Fibroblast of upper back skin (primary cell): ENCODE measurements around the gene LACTB.
"Not testable (repeated sequence)": the region's sequence is repeated elsewhere in the genome, so short reads cannot be mapped to it uniquely, and the experiment has no call there.

Experiments
- DNase-seq: peaks from one replicate; pipeline ENCODE4 v3.0.0-alpha.2; 2013

The LACTB gene

DNA sequence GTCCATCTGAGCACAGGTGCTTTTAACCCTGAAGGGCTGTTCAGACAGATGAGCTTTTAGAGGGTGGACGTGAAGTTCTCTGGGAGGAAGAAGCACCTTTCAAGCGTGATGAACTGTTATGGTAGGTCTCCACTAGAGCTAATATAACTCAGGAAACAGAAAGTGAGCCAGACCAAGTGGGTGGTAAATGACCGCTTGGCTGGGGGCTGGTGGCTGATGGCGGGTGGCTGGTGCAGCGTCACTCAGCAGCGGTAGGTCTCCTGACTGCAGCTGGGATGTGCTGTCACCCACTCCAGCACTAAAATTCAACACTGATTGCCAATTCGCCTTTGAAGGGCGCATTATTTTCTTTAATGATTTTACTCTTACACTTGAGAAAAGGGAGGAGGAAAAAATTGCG, 31.2 kb upstream of the LACTB start:
- no peak for DNase-seq

DNA sequence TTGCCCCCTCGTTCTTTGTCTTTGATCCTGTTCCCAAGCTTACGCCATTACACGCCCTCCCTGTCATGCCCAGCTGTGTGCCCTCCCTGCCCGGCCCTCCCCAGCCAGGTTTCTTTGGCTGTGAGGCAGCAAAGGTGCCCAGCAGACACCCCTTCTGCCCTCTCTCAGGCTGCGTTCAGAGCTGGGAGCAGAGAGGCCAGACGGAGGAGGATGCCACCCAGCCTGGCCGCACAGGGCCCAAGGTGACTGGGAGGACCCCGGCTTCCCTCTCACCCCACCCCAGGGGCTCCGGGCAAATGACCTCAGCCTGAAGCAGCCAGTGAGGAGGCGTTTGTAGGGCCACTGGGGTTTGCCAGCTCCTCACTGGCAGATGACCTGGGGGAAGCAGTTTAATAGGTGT, 30.8 kb upstream of the LACTB start:
- DNase-seq, result no peak

DNA sequence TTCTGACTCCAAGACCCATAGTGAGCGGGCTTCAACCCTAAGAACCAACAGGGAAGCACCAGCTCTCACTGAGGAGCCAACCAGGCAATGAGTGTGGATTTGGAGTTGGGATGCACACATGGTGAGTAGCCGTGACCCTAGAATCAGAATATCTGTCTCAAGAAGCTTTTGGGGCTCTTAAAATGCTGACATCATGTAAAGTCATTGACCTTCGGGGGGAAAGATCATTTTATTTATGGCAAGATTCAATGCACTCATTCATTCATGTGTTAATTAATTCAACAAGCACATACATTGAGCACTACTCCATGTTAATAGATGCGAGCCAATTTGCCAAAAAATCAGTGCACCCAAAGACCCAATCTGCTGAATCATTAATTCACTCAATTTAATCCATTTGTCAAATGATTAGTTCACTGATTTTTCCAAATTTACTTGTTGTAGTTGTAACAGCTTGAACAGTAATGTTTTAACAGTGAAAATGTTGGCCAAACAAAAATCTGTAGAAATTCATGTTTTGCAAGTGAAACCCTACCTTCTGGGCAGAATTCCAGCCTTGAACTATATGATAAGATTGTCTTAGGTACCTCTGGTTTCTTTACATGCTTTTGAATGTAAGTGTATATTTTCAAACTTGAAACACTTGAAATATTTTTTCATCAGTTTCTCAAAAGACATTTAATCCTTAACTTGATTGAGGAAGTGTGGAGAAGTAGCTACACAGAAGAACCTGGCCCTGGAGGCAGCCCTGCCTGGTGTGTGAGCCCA, 29.8 kb upstream of the LACTB start:
- DNase-seq, result no peak

DNA sequence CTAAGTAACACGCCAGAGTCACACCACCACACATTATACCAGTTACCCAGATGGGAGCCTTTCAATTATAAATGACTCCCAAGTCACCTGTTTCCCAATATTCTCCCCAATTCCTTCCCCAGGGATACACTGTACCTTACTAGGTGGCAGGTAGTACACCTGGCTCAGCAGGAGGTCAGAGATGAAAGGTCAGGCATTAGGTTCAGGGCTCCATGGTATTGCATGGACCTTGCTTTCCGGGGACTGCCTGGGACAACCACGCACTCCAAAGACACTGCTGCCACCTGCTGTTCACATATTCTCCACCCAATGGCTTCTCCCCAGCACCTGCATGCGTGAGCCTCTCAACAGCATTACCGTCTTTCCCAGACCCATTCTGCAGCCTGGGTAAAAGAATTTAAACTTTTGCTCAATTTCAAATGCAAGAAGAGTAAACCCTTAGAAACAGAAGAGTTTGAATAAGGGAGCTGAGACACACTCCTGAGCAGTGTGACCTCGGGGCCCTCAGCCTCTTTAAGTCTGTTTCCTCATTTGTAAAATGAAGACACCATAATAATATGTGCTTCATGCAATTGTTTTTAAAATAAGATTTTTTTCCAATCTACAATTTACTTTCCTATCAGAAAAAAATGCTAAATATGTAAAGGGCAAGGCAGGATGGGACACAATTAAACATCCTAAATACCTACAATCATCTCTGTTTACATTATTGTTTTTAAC, 28.0 kb upstream of the LACTB start:
- DNase-seq, result peak; percentile 75

DNA sequence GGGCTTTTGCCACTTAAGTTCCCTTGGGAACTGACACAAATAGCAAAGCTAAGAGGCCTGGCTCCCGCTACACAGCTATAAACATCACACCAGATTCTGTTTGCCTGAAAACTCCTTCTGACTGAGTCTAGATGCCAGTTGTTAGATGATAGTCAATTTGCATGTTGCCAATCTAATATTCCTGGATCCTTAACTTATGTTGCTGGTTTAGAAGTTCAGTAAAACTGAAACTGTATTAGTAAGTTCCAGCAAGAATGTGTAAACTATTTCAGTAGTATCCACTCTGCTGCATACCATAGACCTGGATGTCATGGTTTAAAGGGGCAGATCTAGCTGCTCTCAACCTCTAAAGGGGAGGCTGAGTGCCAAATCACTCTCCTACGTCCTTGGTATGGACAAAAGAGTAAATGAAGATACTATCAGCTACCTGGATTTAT, 27.1 kb upstream of the LACTB start:
- peak; percentile 85 for DNase-seq

DNA sequence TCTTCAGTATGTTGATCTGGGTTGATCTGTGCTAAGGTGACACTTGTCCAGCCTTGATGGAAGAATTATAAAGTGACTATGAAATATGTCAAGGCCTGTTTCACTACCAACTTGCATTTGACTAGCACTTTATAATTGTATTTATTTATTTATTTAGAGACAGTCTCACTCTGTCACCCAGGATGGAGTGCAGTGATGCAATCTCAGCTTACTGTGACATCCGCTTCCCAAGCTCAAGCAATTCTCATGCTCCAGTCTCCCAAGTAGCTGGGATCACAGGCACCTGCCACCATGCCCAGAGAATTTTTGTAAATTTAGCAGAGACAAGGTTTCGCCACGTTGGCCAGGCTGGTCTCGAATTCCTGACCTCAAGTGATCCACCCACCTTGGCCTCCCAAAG, 25.5 kb upstream of the LACTB start:
- DNase-seq, result no peak

DNA sequence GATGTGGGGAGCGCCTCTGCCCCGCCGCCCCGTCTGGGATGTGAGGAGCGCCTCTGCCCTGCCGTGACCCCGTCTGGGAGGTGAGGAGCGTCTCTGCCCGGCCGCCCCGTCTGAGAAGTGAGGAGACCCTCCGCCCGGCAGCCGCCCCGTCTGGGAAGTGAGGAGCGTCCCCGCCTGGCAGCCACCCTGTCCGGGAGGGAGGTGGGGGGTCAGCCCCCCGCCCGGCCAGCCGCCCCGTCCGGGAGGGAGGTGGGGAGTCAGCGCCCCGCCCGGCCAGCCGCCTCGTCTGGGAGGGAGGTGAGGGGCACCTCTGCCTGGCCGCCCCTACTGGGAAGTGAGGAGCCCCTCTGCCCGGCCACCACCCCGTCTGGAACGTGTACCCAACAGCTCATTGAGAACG, 22.8 kb upstream of the LACTB start:
- DNase-seq, result not testable (repeated sequence)

DNA sequence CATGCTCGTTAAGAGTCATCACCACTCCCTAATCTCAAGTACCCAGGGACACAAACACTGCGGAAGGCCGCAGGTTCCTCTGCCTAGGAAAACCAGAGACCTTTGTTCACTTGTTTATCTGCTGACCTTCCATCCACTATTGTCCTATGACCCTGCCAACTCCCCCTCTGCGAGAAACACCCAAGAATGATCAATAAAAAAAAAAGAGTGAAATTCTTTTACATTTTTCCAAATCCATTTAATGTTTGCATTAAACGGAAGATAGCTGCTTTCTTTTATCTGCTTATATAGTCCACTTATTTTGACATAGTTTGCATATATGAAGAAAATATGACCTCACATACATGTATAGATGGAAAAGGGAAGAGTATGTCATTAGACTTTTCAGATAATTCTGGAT, 22.1 kb upstream of the LACTB start:
- DNase-seq, result not testable (repeated sequence)

DNA sequence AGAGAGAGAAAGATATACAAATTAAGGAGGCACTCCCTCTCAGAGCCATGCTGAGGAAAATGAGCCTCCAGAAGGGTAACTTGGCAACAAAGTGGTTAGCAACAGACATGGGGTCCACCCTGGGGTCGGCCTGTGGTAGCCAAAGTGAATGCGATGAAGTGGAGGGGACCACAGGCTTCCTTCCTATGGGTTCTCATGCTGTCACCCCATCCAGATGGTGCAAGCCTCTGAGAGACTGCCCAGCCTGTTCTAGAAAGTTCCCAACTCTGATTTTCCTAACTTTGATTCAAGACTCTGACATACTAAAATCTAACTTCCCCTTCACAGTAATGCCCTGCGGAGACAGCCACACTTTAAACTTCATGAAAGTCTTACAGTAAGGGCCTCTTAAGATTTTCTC, 18.2 kb upstream of the LACTB start:
- no peak for DNase-seq

DNA sequence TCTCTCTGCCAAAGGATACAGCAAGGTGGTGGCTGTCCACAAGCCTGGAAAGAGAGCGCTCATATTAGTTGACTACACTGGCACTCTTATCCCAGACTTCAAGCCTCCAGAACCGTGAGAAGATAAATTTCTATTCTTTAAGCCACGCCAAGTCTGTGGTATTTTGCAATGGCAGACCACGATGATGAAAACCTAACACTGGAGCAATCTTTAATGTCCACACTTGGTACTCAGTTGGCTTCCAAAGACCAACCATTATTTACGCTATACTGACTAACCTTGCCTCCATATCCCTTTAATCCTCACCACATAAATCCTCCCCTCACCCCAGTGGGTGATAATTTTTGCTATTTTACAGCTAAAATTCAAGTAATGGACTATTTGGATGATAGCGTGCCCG, 16.9 kb upstream of the LACTB start:
- peak; percentile 88 for DNase-seq

DNA sequence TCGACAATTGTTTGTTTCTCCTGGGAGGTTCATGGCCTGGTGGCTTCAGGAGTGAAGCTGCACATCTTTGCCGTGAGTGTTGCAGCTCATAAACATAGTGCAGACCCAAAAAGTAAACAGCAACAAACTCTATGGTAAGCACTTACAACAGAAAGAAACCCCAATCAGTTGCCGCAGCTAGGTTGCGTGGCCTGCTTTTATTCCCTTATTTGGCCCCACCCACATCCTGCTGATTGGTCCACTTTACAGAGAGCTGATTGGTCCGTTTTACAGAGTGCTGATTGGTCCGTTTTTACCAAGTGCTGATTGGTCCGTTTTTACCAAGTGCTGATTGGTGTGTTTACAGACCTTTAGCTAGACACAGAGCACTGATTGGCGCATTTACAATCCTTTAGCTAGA, 16.3 kb upstream of the LACTB start:
- not testable (repeated sequence) for DNase-seq

DNA sequence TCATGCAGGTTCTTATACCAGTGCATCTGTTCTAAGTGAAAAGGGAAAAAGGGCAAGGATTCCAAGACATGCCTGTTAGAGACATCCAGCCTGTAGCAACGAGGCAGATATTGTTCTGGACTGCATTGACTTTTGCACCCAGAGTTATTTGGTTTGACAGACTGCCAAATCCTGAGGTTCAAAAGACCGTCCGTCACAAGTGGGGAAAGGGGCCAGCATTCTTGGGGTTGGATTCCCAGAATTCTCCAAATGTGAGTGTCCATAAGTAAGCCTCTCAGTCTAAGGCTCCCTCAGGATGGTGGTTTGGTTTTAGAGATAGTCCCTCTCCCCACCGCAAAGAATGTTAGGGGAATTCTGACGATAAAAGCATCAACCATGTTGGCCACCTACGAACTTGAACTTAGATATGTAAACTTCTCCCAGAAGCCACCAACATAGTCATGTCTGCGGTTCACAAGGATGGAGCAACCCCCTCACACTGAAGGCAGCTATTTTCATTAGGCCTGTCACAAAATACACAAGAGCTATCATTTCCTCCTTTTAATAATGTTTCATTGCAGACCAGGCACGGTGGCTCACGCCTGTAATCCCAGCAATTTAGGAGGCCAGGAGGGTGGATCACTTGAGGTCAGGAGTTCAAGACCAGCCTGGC, 13.6 kb upstream of the LACTB start:
- peak; percentile 100 for DNase-seq

DNA sequence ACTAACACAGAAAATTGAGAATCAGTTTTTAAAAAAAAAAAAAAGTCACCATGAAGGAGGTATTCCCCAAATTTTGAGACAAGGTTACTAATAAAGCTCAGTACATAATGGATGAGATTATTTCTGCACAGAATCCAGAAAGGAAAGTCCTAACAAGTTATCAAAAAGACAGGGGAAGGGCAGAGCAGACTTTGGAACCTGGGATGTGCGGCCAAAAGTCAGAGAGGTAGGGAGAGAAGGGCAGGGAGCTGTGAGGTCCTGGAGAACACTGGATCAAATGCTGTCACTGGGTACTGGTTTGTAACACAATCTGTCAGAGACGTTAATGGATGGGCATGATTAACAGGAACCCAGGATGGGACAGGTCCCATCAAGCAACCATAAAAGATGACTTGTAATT, 12.2 kb upstream of the LACTB start:
- DNase-seq, result no peak

DNA sequence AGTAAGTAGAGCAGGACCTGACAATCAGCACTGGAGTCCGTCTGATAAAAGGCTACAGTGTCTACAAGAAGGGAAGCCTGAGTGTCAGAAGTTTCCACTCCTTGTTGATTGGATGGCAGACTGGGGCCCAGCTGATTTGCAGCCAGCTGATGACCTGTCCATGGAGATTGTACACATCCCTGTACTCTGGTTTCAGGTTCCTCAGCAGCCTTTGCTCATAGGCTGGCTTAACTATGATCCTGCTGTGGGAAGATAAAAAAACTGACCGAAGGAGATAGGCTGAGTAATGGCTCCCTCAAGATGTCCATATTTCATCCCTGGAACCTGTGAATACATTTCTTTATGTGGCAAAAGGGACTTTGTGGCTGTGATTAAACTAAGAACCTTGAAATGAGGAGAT, 11.7 kb upstream of the LACTB start:
- peak; percentile 65 for DNase-seq

DNA sequence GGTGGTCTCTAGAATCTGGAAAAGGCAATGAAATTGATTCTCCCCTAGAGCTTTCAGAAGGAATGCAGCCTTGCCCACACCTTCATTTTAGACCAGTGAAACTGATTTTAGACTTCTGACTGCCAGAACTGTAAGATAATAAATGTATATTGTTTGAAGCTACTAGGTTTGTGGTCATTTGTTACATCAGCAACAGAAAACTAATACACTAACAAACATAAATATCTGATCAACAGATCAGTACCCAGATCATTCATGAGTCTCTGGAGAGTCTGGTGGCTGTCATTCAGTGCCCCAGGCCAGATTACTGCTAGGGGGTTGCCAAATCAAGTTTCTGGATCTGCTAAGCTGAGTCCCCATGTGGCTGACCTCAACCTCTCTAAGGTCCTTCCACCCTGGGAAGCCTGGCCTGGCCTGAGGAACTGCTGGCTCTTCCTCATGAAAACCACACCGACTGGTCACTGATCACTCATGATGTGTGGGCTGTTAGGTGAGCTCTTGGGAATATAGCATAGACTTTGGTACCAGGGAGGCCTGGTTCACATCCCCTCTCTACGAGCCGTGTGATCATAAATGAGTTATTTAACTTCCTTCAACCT, 11.1 kb upstream of the LACTB start:
- DNase-seq, result no peak

DNA sequence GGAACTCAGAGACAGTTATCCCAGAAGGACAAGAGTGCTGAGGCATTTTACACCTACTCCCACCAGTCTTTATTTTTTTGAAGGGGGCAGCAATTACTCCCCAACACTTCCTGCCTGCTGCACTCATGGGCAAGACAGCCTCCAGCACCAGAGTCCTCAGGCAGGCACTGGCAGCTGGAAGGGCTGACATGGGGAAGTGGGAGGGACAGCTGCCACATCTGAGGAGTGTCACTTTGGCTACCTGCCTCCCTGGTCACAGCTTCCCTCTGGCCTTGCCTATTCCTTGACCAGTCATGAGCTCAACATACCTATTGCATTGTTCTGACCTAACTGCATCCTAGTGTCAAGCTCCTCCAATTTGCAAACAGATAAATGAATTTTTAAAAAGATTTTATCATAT, 10.2 kb upstream of the LACTB start:
- no peak for DNase-seq

DNA sequence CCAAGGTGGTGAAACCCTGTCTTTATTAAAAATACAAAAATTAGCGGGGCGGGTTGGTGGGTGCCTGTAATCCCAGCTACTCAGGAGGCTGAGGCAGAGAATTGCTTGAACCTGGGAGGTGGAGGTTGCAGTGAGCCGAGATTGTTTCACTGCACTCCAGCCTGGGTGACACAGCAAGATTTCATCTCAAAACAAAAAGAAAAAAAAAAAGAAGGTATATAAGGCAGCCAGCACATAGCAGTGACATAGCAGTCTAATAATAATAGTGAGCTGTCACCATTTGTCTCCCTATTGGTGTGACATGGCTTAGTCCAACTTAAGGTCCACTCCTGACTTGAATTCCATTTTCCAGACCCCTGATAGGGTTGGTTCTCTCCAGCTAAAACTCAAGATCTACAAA, 8.8 kb upstream of the LACTB start:
- DNase-seq, result no peak

DNA sequence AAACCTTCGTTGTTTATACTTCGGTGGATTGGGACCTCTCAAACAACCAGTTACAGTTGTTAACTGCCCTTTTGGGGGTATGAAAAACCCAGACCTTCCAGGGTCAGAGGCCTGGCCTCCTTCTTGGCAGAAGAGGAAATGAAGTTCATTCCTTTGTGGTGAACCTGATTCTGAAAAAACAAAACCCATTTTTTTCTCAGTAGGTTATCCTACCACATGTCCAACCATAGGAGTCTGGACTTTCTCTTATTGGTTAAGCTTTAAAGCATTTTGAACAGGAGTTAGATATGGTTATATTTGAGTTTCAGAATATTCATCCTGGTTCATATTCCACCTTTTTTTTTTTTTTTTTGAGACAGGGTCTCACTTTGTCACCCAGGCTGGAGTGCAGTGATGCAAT, 7.2 kb upstream of the LACTB start:
- no peak for DNase-seq

DNA sequence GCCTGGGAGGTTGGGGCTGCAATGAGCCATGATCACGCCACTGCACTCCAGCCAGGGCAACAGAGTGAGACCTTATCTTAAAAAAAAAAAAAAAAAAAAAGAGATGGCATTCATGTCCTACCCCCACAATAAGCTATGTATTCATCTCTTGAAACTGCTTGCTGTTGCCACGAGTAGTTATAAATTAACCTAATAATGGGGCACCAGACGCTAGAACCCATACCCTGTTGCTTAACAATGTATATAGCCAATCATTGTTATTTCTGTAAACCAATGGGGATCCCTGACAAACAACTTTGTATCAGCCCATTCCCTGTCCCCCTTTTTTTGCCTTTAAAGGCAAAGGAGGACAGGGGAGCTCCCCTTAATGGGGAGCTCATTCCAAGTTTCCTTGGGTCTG, 2.8 kb upstream of the LACTB start:
- DNase-seq, result no peak

DNA sequence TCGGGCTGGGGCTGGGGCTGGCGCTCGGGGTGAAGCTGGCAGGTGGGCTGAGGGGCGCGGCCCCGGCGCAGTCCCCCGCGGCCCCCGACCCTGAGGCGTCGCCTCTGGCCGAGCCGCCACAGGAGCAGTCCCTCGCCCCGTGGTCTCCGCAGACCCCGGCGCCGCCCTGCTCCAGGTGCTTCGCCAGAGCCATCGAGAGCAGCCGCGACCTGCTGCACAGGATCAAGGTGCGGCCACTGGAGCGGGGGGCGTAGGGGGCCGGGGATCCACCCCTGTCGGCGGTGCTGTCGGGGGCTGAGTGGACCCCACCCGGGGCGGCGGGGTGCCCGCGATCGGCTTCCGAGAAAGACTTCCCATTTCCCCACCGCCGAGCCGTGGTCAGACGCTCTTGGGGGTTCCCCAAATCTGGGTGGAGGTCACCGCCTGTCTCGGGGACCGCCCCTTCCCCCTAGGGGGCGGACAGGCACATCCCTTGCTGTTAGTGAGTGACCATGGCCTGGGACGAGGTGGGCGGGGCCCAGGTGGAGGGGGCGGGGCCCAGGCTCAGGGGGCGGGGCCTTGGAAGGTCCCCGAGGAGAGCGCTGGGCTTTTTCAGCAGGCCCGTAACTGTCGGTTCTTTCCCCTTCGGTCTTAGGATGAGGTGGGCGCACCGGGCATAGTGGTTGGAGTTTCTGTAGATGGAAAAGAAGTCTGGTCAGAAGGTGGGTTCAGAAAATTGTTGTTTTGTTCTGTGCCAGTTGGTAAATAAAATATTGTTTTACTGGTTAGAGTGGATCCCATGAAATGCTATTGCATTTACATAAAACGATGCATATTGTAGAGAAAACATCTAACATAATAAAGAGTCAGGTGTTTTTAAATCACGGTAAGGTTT, 578 bp downstream of the LACTB start:
- peak; percentile 64 for DNase-seq

DNA sequence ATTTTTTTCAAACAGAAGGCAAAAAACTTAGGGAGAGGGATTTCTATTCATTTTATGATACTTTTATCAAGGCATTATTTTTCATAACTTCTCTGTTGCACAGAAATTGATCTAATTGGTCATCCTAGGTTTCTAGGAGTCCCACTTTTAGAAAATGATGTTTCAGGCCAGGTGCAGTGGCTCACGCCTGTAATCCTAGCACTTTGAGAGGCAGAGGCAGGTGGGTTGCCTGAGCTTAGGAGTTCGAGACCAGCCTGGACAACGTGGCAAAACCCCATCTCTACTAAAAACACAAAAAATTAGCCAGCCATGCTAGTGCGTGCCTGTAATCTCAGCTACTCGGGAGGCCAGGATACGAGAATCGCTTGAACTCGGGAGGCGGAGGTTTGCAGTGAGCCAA, 2.8 kb downstream of the LACTB start:
- no peak for DNase-seq

DNA sequence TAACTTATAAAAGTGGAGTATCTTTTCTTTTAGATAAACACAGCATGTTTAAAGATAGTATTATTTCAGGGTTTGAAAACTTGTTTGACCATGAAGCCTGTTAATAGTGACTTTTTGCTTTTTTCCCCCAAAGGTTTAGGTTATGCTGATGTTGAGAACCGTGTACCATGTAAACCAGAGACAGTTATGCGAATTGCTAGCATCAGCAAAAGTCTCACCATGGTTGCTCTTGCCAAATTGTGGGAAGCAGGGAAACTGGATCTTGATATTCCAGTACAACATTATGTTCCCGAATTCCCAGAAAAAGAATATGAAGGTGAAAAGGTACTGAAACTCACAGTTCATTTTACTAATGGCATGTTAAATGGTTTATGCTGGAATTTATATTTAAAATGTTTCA, 5.1 kb downstream of the LACTB start:
- no peak for DNase-seq

DNA sequence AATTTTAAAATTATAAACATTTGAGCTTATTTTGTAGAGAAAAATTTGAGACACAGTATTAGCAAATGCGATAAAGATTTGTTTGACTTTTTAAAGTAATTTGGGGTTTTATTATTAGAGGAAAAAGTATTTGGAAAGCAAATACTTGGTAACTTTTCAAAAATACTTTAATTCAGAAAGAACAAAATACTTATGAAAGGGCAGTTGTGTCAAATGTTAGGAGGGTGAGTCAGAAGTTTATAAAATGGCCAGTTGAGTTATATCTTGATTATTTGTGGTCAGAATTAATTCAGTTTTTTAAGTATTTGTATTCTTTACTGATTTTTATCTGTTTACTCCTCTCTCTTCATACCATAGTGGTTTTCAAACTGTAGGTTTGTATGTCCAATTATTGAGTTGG, 12.1 kb downstream of the LACTB start:
- DNase-seq, result peak; percentile 43
